Panc1 (cell line): ENCODE data around the gene GRAMD1A. TPM values are rescaled to one million over a fixed set of nuclear protein-coding genes. Genes with fewer than 3 reads are reported as not detected.
A peak's percentile ranks its signal among the peaks of the same experiment; 100 is the strongest.

Experiments
- ATAC-seq: fragments of 200-7000 bp; cut with Tn5 transposase; 2 replicates; pipeline ENCODE4 v1.9.1; 2020; ENCODE audit warnings: mild to moderate bottlenecking, moderate library complexity
- BruUV-seq: library from RNA; stranded (reverse); fragments of 400-500 nt; replicated peaks from 2 replicates; lab custom pipeline; 2021; lab: Mats Ljungman, UMichigan
- CTCF ChIA-PET: fragments of 300-600 bp; sonication (Branson Sonifier 250); formaldehyde crosslinking; loops from one replicate; lab custom pipeline; 2022; ENCODE audit warnings: antibody characterized with exemption; lab: Charles Lee
- POLR2A ChIA-PET: fragments of 300-600 bp; sonication (Branson Sonifier 250); formaldehyde crosslinking; loops from one replicate; lab custom pipeline; 2022; ENCODE audit warnings: antibody characterized with exemption; lab: Charles Lee
- DNase-seq: peaks from one replicate; pipeline ENCODE4 v3.0.0-alpha.2; 2010; ENCODE audit warnings: low read depth, low spot score
- H3K27ac ChIP-seq: 2 replicates; pipeline ENCODE4 v1.5.1; 2011; ENCODE audit warnings: mild to moderate bottlenecking, low read length, inconsistent platforms
- H3K27me3 ChIP-seq: fragments of 200-500 bp; sonication (Bioruptor generic); 2 replicates; pipeline ENCODE4 v1.6.0; 2014; ENCODE audit warnings: low read length, inconsistent platforms; ENCODE audit not compliant: control insufficient read depth, insufficient read depth
- H3K36me3 ChIP-seq: fragments of 200-500 bp; sonication (Bioruptor generic); 2 replicates; pipeline ENCODE4 v1.5.1; 2014; ENCODE audit warnings: inconsistent platforms, mild to moderate bottlenecking, low read length, moderate library complexity; ENCODE audit not compliant: control insufficient read depth, insufficient read depth
- H3K4me1 ChIP-seq: 2 replicates; pipeline ENCODE4 v1.5.1; 2011; ENCODE audit warnings: inconsistent platforms, mild to moderate bottlenecking, low read length, moderate library complexity; ENCODE audit not compliant: control insufficient read depth, insufficient read depth
- H3K4me3 ChIP-seq, 2 experiments: 2 replicates each; pipeline ENCODE4 v1.5.1; 2011 to 2012; ENCODE audit warnings: low read depth in 2 of 2, low read length in 2 of 2, mild to moderate bottlenecking in 2 of 2, inconsistent platforms in 1 of 2, moderate library complexity in 1 of 2
- H3K9me3 ChIP-seq: fragments of 200-500 bp; sonication (Bioruptor generic); 2 replicates; pipeline ENCODE4 v1.5.1; 2014; ENCODE audit warnings: low read depth, mild to moderate bottlenecking, inconsistent platforms, low read length, moderate library complexity; ENCODE audit not compliant: control insufficient read depth, insufficient read depth
- CTCF ChIP-seq: fragments of 450-650 bp; IDR thresholded peaks from 2 replicates; pipeline ENCODE4 v1.5.1; 2017; ENCODE audit warnings: mild to moderate bottlenecking
- POLR2AphosphoS5 ChIP-seq: IDR thresholded peaks from 2 replicates; pipeline ENCODE4 v1.6.1; 2012; ENCODE audit warnings: mild to moderate bottlenecking, low read depth, low read length, moderate library complexity
- REST ChIP-seq, 2 experiments: IDR thresholded peaks; 2 replicates each; pipeline ENCODE4 v1.6.1; 2011 to 2012; ENCODE audit warnings: low read depth in 2 of 2, control low read depth in 1 of 2, low read length in 1 of 2, mild to moderate bottlenecking in 1 of 2, moderate library complexity in 1 of 2; ENCODE audit not compliant: insufficient read depth in 1 of 2
- SIN3A ChIP-seq: IDR thresholded peaks from 2 replicates; pipeline ENCODE4 v1.6.1; 2012; ENCODE audit warnings: low read depth, mild to moderate bottlenecking, low read length, moderate library complexity, borderline replicate concordance; ENCODE audit not compliant: insufficient read depth
- TCF7L2 ChIP-seq: IDR thresholded peaks from 2 replicates; pipeline ENCODE4 v1.6.1; 2011; ENCODE audit warnings: mild to moderate bottlenecking, low read depth, low read length, inconsistent platforms
- in situ Hi-C: cut with HindIII; loops from 2 replicates; pipeline ENCODE4 v1.10.0; 2016; ENCODE audit warnings: low sequenced_read_pairs, low pct_unique_long_range_greater_than_20kb
- intact Hi-C: fragments of 100-400 bp; cut with micrococcal nuclease; formaldehyde crosslinking; loops from one replicate; pipeline ENCODE4 v1.10.0; 2022; ENCODE audit not compliant: unreplicated experiment
- total RNA-seq: library from RNA; stranded (reverse); gene quantifications from one replicate; pipeline ENCODE4 v1.2.1, GENCODE V29; 2021; ENCODE audit not compliant: unreplicated experiment

GRAMD1A gene
- total RNA-seq, 1 experiment from 2014 or later = 69.9 TPM

- ChIA-PET CTCF (interaction anchor here (0.6 to 0.7 kb wide), 2 partner anchors 22 to 39 kb away, joined by 3 to 5 read pairs; no protein-coding TSS in a partner anchor), POLR2A (no interaction called here)
- DNase-seq (no peak), ATAC-seq (no peak)
- in situ Hi-C loops = no loop called here
- H3K4me3 ChIP-seq = peak overlapping the region in 1 of 2 experiments; percentile 10; a peak in 1 of 4 replicates
- H3K9me3 ChIP-seq = peaks cover 4% of the 10 kb centered on the region; the same call in 1 of the 2 replicates
- no TSS peak for BruUV-seq
- H3K36me3 ChIP-seq = no peaks in the 10 kb centered on the region
- H3K27me3 ChIP-seq = no peaks in the 10 kb centered on the region
- H3K4me1 ChIP-seq = no peaks in the 10 kb centered on the region
- intact Hi-C loops = loop anchor here (5.0 kb wide), 1 partner anchor 68 kb away; the partner anchor contains the start of genes FXYD1 and LGI4
- no peak overlapping the region for H3K27ac ChIP-seq
- TF ChIP-seq REST (IDR thresholded peaks at IDR 0.05; ENCODE audit: insufficient read depth in 1 of 2, low read depth in 2 of 2, low read length in 1 of 2) (no peak), POLR2AphosphoS5 (no peak), SIN3A (no peak), TCF7L2 (no peak), CTCF (no peak)
Measured at GRCh38 chr19:35068941-35069634, 69.0 kb downstream of the GRAMD1A start.

GRCh38 chr19:35069696-35070095 lies 69.6 kb downstream of the GRAMD1A start:
- intact Hi-C loops = loop anchor here (5.0 kb wide), 1 partner anchor 68 kb away; the partner anchor contains the start of genes FXYD1 and LGI4
- in situ Hi-C loops = no loop called here
- H3K36me3 ChIP-seq = no peaks in the 10 kb centered on the region
- H3K27ac ChIP-seq = no peak overlapping the region
- no TSS peak for BruUV-seq
- H3K27me3 ChIP-seq = no peaks in the 10 kb centered on the region
- no peaks in the 10 kb centered on the region for H3K4me1 ChIP-seq
- ATAC-seq = no peak
- H3K9me3 ChIP-seq = peaks cover 4% of the 10 kb centered on the region; the same call in 1 of the 2 replicates
- ChIA-PET CTCF (interaction anchor here (0.5 to 0.7 kb wide), 3 partner anchors 22 to 369 kb away, joined by 3 to 5 read pairs (median 3); no protein-coding TSS in a partner anchor), POLR2A (no interaction called here)
- TF ChIP-seq TCF7L2 (no peak), CTCF (no peak), REST (IDR thresholded peaks at IDR 0.05; ENCODE audit: insufficient read depth in 1 of 2, low read depth in 2 of 2, low read length in 1 of 2) (no peak)
- no peak overlapping the region for H3K4me3 ChIP-seq
- no peak for DNase-seq
